ENCODE measurements around the gene WDR27.

DNA sequence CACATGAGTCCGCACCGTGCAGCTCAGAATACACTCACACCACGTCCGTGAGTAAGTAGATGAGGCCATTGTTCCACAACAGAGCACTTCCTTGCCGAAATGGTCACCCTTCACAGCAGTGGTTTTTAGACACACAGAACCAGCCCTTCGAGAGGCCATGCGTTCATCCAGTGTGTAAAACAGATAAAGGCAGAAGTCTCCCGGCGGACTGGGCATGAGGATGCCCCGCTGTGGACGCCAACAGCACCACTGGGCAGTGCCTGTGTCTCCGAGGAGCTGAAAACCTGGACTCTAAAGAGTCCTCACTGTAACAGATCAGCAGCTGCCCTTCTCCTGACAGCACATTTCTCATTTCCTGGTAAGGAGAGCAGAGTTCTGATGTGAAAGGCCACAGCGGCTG, 75.2 kb downstream of the WDR27 start:
- TF ChIP-seq, protein P1, sequence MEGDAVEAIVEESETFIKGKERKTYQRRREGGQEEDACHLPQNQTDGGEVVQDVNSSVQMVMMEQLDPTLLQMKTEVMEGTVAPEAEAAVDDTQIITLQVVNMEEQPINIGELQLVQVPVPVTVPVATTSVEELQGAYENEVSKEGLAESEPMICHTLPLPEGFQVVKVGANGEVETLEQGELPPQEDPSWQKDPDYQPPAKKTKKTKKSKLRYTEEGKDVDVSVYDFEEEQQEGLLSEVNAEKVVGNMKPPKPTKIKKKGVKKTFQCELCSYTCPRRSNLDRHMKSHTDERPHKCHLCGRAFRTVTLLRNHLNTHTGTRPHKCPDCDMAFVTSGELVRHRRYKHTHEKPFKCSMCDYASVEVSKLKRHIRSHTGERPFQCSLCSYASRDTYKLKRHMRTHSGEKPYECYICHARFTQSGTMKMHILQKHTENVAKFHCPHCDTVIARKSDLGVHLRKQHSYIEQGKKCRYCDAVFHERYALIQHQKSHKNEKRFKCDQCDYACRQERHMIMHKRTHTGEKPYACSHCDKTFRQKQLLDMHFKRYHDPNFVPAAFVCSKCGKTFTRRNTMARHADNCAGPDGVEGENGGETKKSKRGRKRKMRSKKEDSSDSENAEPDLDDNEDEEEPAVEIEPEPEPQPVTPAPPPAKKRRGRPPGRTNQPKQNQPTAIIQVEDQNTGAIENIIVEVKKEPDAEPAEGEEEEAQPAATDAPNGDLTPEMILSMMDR (IDR thresholded peaks at IDR 0.05; ENCODE audit: borderline replicate concordance, extremely low read depth, low read length, poor library complexity, severe bottlenecking): no peak
- TF ChIP-seq EZH2 (IDR thresholded peaks at IDR 0.05; ENCODE audit: borderline replicate concordance, low read depth, low read length, severe bottlenecking): no peak

Measured in DND-41 (cell line).